OCI-M1 (cell line): ENCODE measurements around the gene USP31.

ENCODE experiments used
- DNase-seq: peaks from one replicate; lab custom pipeline; 2025; lab: John Stamatoyannopoulos, UW

USP31 gene

GRCh38 chr16:23061669-23062068, 87.6 kb downstream of the USP31 start:
- DNase-seq: no peak

- DNase-seq: peak; percentile 84
Observed at GRCh38 chr16:23060458-23061320, 88.6 kb downstream of the USP31 start.

- no peak for DNase-seq
Observed at GRCh38 chr16:23059433-23059832, 89.8 kb downstream of the USP31 start.

GRCh38 chr16:23058576-23058975, 90.7 kb downstream of the USP31 start:
- DNase-seq: no peak

- DNase-seq: no peak
Observed at GRCh38 chr16:23057013-23057596, 92.1 kb downstream of the USP31 start.

DNA sequence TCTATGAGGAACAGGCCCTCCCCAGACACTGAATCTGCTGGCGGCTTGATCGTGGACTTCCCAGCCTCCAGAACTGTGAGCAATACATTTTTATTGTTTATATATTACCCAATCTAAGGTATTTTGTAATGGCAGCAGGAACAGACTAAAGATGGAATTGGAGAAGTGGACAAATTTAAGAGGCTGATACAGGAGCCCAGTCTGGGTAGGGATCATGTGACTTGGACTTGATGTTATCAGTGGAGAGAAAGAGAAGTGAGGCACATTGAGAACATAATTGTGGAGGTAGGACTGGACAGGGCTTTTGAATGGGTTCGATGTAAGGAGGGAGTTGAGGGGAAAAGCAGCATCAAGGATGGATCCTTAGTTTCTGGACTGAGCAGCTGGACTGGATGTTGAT, 93.8 kb downstream of the USP31 start:
- peak; percentile 41 for DNase-seq

- no peak for DNase-seq
Observed at GRCh38 chr16:23052908-23053580, 96.2 kb downstream of the USP31 start.

DNA sequence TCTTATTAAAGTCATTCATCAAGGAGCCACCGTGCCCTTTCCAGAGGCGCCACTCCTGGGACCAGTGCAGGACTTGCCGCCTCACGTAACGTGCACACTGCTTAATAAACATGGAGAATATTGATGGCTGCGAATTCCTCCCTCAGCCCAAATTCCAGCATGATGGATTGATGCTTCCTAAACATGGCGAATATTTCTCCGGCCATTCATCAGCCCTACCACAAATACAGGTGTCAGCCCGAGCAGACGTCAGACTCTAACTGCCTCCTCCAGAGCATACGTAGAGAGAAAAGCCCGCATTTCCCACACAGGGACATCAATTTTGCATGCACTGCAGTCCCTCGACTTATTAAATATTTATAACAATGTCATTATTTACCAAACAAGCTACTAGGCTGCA, 97.0 kb downstream of the USP31 start:
- no peak for DNase-seq

GRCh38 chr16:23051587-23051986, 97.7 kb downstream of the USP31 start:
- no peak for DNase-seq

DNA sequence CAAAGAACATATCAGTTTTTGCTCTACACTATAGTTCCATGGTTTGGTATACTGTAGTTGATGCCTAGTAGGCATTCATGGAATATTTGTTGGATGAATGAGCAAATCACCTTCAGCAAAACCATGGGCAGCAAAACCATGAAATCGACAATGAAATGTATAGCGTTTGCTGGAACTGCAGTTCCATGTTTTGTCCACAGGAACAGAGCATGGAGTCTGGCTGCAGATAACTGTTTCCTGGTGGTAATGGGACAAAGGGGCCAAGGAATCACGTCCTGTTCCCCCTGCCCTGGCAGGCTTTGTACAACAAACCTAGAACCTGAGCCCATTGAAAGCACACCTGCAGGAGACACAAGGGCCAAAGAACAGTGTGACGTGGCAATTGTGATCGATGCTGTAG, 101.1 kb downstream of the USP31 start:
- no peak for DNase-seq

DNA sequence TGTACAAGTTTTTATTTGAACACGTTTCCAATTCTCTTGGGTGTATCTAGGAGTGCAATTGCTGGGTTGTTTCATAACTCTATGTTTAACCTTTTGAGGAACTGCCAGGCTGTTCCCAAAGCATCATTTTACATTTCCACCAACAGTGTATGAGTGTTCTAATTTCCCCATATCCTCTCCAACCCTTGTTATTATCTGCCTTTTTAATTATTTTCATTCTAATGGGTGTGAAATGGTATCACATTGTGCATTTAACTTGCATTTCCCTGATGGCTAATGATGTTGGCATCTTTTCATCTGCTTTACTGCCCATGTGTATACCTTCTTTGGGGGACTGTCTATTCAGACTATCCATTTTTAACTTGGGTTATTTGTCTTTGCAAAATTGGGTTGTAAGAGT, 104.2 kb downstream of the USP31 start:
- DNase-seq: no peak

GRCh38 chr16:23040246-23040645, 109.0 kb downstream of the USP31 start:
- DNase-seq: no peak

- no peak for DNase-seq
Observed at GRCh38 chr16:23039118-23039517, 110.1 kb downstream of the USP31 start.

DNA sequence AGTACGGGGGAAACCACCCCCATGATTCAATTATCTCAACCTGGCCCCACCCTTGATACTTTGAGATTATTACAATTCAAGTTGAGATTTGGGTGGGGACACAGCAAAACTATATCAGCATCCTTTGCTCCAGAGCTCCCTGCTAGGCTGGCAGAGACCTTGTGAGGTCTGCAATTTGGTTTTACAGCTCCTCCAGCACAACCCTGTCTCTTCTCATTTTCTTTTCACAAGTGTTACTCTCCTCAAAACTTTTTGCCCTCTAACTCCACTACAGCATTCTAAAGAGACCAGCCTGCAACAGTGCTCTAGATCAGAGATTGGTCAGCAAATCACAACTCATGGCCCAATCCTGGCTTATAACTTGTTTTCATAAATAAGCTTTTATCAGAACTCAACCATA, 114.0 kb downstream of the USP31 start:
- DNase-seq: no peak

- no peak for DNase-seq
Observed at GRCh38 chr16:23031508-23032098, 117.6 kb downstream of the USP31 start.

DNA sequence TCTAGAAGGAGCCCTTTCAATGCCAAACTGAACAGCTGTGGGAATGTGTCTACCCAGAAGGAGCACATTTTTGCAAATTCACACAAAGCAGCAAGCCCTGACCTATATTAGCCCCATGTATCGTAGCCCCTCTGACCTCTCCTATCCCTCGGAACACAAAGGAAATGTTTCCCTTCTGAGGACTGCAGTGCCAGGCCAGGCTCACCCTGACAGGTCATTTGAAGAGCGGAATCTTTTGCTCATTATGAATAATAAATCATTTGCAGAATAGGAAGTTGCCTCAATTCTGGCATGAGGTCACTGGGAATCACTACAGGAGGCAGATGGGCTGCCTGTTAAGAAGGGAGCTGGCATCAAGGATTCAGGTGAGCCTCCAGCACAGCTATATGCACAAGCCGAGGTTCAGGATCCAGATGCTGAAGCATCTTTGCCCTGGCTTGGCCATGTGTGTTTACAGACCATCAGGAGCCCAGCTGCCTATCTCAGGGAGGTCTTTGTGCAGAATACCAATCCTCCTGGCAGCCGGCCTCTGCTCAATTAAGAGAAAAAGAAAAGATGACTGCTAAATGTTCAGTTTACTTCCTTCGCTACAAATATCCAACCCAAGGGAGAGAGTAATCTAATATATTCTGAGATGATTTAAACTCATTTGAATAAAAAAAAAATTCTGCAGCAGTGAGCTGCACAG, 119.4 kb downstream of the USP31 start:
- DNase-seq: no peak

- DNase-seq: no peak
Observed at GRCh38 chr16:23027386-23027785, 121.9 kb downstream of the USP31 start.

DNA sequence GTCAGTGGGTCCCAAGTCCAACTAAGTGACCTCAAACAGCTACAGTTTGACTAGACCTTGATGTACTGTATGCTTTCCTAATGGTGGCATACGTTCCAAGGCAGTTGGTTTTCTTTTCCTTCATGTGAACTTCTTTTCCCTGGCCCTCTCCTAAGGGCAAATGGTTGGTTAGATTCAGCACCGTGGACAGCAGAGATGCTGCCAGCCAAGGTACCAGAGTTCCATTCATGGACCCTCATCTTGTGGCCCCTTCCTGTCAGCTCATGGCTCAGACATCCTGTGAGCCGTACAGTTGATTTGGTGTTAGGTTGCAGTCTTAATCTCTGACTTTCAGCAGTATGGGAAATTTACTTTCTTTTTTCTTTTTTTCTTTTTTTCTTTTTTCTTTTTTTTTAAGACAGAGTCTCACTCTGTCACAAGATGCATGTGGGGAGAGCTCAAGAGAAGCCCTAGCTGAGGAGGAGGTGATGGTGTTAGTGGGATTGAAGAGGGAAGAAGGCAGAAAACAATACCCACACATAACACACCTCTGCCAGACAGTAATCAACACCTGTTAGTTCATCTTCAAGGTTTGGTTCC, 122.4 kb downstream of the USP31 start:
- DNase-seq: peak; percentile 3

GRCh38 chr16:23025692-23026307, 123.5 kb downstream of the USP31 start:
- no peak for DNase-seq

GRCh38 chr16:23024044-23024443, 125.2 kb downstream of the USP31 start:
- DNase-seq: no peak

DNA sequence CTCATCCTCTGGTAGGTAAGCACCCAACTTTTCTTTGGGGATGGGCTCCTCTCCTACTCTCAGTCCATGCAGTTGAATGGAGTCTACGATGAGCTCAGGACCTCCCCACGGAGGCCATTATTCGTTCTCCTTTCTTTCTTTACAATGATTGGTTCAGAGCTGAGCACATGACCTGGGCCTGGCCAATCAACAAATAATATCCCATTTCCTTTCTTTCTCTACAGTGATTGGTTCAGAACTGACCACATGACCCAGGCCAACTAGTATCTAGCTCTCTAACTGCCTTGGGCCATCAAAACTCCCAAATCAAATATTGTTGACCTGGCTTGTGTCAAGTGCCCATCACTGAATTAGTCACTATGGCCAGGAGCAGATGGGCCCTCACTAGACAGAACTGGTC, 129.2 kb downstream of the USP31 start:
- no peak for DNase-seq
